Activated CD4-positive, CD25-positive, alpha-beta regulatory T cell treated with anti-CD3 and anti-CD28 coated beads, Interleukin-2, amount 50 U/mL, for 24 hours (primary cell): ENCODE results near the gene NLRC5.
"Not testable (repeated sequence)": the region's sequence is repeated elsewhere in the genome, so short reads cannot be mapped to it uniquely, and the experiment has no call there.

Source experiments
- ATAC-seq, 2 donors: fragments of 150-1000 bp; cut with Tn5 transposase; one replicate each; pipeline ENCODE4 v1.10.0; 2021; ENCODE audit warnings: mild to moderate bottlenecking in 1 of 2, moderate library complexity in 1 of 2

Gene NLRC5

GRCh38 chr16:57054338-57054737 is 65.0 kb downstream of the NLRC5 start:
- no peak for ATAC-seq

- ATAC-seq = no peak
Observed at GRCh38 chr16:57054771-57055170, 65.4 kb downstream of the NLRC5 start.

GRCh38 chr16:57055671-57056070 is 66.3 kb downstream of the NLRC5 start:
- no peak for ATAC-seq

- ATAC-seq = no peak
Observed at GRCh38 chr16:57058291-57058861, 69.0 kb downstream of the NLRC5 start.

GRCh38 chr16:57060323-57061083 is 71.1 kb downstream of the NLRC5 start:
- no peak for ATAC-seq

GRCh38 chr16:57061084-57061905 is 71.9 kb downstream of the NLRC5 start:
- no peak for ATAC-seq

- no peak for ATAC-seq
Observed at GRCh38 chr16:57062329-57062728, 73.0 kb downstream of the NLRC5 start.

- not testable (repeated sequence) for ATAC-seq
Observed at GRCh38 chr16:57063189-57063588, 73.8 kb downstream of the NLRC5 start.

- ATAC-seq = no peak
Observed at GRCh38 chr16:57064995-57065394, 75.6 kb downstream of the NLRC5 start.

GRCh38 chr16:57066625-57067024 is 77.3 kb downstream of the NLRC5 start:
- ATAC-seq = no peak

GRCh38 chr16:57067347-57067746 is 78.0 kb downstream of the NLRC5 start:
- ATAC-seq = no peak

- no peak for ATAC-seq
Observed at GRCh38 chr16:57069053-57069452, 79.7 kb downstream of the NLRC5 start.

- peak in 1 of 2 donors; percentile 10 for ATAC-seq
Observed at GRCh38 chr16:57069635-57070370, 80.4 kb downstream of the NLRC5 start.

- ATAC-seq = no peak
Observed at GRCh38 chr16:57070424-57070823, 81.1 kb downstream of the NLRC5 start.

- ATAC-seq = not testable (repeated sequence)
Observed at GRCh38 chr16:57071081-57071732, 81.8 kb downstream of the NLRC5 start.

- ATAC-seq = peak; percentile 28 to 48
Observed at GRCh38 chr16:57071831-57072582, 82.7 kb downstream of the NLRC5 start.

GRCh38 chr16:57072616-57073275 is 83.4 kb downstream of the NLRC5 start:
- ATAC-seq = no peak

GRCh38 chr16:57077714-57078113 is 88.4 kb downstream of the NLRC5 start:
- no peak for ATAC-seq

- ATAC-seq = no peak
Observed at GRCh38 chr16:57081744-57082143, 92.4 kb downstream of the NLRC5 start.

GRCh38 chr16:57082664-57083063 is 93.3 kb downstream of the NLRC5 start:
- no peak for ATAC-seq
